H4 (cell line): Measurements from ENCODE around the gene DHX16. TPM values are rescaled to one million over a fixed set of nuclear protein-coding genes. Genes with fewer than 3 reads are reported as not detected.

Experiments
- DNase-seq: peaks from one replicate; pipeline ENCODE4 v3.0.0-alpha.2; 2015; ENCODE audit warnings: low spot score
- total RNA-seq: library from RNA; depleted of rRNA; stranded (reverse); fragments of >200 nt; shearing (Covaris generic); gene quantifications from 2 replicates; pipeline ENCODE4 v1.2.3, GENCODE V29; 2014

The DHX16 gene
- total RNA-seq, 1 experiment from 2014 or later, result 29.9 TPM

- no peak for DNase-seq
Observed at GRCh38 chr6:30640481-30640880, 32.3 kb downstream of the DHX16 start.

GRCh38 chr6:30635834-30636233, 37.0 kb downstream of the DHX16 start:
- no peak for DNase-seq

- DNase-seq, result peak; percentile 76
Observed at GRCh38 chr6:30626484-30627366, 46.1 kb downstream of the DHX16 start, which contains the start of gene ATAT1. Gene ATAT1, plus strand, starts transcription at chr6:30626874.

- no peak for DNase-seq
Observed at GRCh38 chr6:30625511-30625910, 47.3 kb downstream of the DHX16 start.

- DNase-seq, result no peak
Observed at GRCh38 chr6:30619561-30619960, 53.2 kb downstream of the DHX16 start.

- no peak for DNase-seq
Observed at GRCh38 chr6:30618270-30618797, 54.5 kb downstream of the DHX16 start.

- peak; percentile 98 for DNase-seq
Observed at GRCh38 chr6:30617565-30618269, 55.1 kb downstream of the DHX16 start, which contains the start of gene MRPS18B. Gene MRPS18B, plus strand, starts transcription at chr6:30617840. Its CDS starts 26 bp downstream, at chr6:30617866.

- peak; percentile 100 for DNase-seq
Observed at GRCh38 chr6:30616811-30617564, 55.8 kb downstream of the DHX16 start, which contains the start of gene PPP1R10. Gene PPP1R10, minus strand, starts transcription at chr6:30617243. Its CDS starts 7,299 bp downstream, at chr6:30609944.

GRCh38 chr6:30615958-30616810, 56.6 kb downstream of the DHX16 start:
- peak; percentile 54 for DNase-seq

- peak; percentile 85 for DNase-seq
Observed at GRCh38 chr6:30615219-30615957, 57.4 kb downstream of the DHX16 start.

- DNase-seq, result peak; percentile 98
Observed at GRCh38 chr6:30614843-30615218, 58.0 kb downstream of the DHX16 start.

GRCh38 chr6:30614044-30614842, 58.6 kb downstream of the DHX16 start:
- no peak for DNase-seq

- DNase-seq, result no peak
Observed at GRCh38 chr6:30613251-30614043, 59.4 kb downstream of the DHX16 start.

- DNase-seq, result no peak
Observed at GRCh38 chr6:30612687-30613248, 60.0 kb downstream of the DHX16 start.

GRCh38 chr6:30612213-30612612, 60.6 kb downstream of the DHX16 start:
- DNase-seq, result no peak

- DNase-seq, result no peak
Observed at GRCh38 chr6:30611856-30612194, 61.0 kb downstream of the DHX16 start.

GRCh38 chr6:30611150-30611855, 61.5 kb downstream of the DHX16 start:
- DNase-seq, result no peak
